Placental pericyte (primary cell): ENCODE measurements around the gene ACTL7A. TPM values are rescaled to one million over a fixed set of nuclear protein-coding genes. Genes with fewer than 3 reads are reported as not detected.

Source experiments
- small RNA-seq: library from RNA; depleted of rRNA; stranded (forward); fragments of <200 nt; gene quantifications from one replicate; pipeline ENCODE3, GENCODE V24; 2012; ENCODE audit warnings: low replicate concordance
- total RNA-seq: library from RNA; depleted of rRNA; stranded (reverse); fragments of >200 nt; gene quantifications from 2 replicates; pipeline ENCODE4 v1.2.3, GENCODE V29; 2012

ACTL7A gene
- total RNA-seq, result not detected in 2 replicates

GRCh38 chr9:108861997-108862396 lies at the start of gene ACTL7A:
Gene ACTL7A (plus strand): TSS chr9:108862266. CDS start chr9:108862323, 57 bp downstream.

GRCh38 chr9:108855888-108856287 lies 6.2 kb upstream of the ACTL7A start, which contains the start of gene ACTL7B:
Gene ACTL7B (minus strand): TSS chr9:108855986. CDS start chr9:108855930, 56 bp downstream.

Small RNA genes lying within 50 kb of the gene (small RNA-seq; reads per million reads assigned to genes)
- not detected for gene AL359692.1

Other genes with a start within 250 kb of the ACTL7A start
- gene ACTL7B, start 6.3 kb upstream of the ACTL7A start, total RNA-seq, result 0.14 TPM in 1 of 2 replicates, not detected in the other
- 20.8 and 40.2 TPM in 2 replicates for gene ELP1, start 71.9 kb downstream of the ACTL7A start, total RNA-seq
- gene ABITRAM, start 72.1 kb downstream of the ACTL7A start, total RNA-seq, result 7.2 and 12.5 TPM in 2 replicates
- gene CTNNAL1, start 151.2 kb downstream of the ACTL7A start, total RNA-seq, result 53.6 and 88.5 TPM in 2 replicates